Stimulated activated CD8-positive, alpha-beta memory T cell treated with anti-CD3 and anti-CD28 coated beads, Interleukin-7, amount 100 ng/mL, for 4 hours (primary cell): ENCODE results near the gene EBP.

Source experiments
- DNase-seq, 2 donors: peaks; one replicate each; pipeline ENCODE4 v3.0.0-alpha.2; 2020; ENCODE audit warnings: low read depth in 2 of 2

EBP gene

GRCh38 chrX:48575642-48576041 lies 54.0 kb downstream of the EBP start:
- no peak for DNase-seq

- no peak for DNase-seq
Observed at GRCh38 chrX:48576108-48576507, 54.5 kb downstream of the EBP start.
